ENCODE measurements around the gene ELFN1. TPM values are rescaled to one million over a fixed set of nuclear protein-coding genes. Genes with fewer than 3 reads are reported as not detected.
A peak's percentile ranks its signal among the peaks of the same experiment; 100 is the strongest.

Gene ELFN1
- total RNA-seq, 4 donors from 2014 or later = 1.4 to 2.5 (median 1.9) TPM

DNA sequence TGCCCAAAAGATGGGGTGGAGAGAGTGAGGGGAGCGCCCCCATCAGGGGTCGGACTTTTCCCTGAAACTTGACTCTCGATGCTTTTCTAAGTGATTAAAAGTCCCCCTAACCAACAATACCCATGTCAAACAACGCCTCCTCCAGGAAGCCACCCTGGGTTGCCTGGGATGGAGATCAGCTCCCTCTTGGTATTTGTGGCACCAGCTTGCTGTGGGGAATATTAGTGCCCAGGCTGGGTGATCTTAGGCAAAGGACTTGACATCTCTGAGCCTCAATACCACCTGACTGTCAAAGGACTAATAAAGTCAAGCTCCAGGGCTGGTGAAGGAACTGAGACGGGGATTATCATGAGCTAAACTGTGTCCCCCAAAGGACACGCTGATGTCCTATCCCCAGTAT, 18.2 kb upstream of the ELFN1 start:
- Histone ChIP-seq H3K36me3 (no peaks in the 10 kb centered on the region), H3K4me1 (peaks cover 18% of the 10 kb centered on the region), H3K27ac (no peak overlapping the region), H3K27me3 (peaks cover 45% of the 10 kb centered on the region), H3K9me3 (no peaks in the 10 kb centered on the region), H3K4me3 (no peak overlapping the region)
- 88% methylated on average over 6 of the region's 6 CpGs for WGBS
- TF ChIP-seq, protein P1, sequence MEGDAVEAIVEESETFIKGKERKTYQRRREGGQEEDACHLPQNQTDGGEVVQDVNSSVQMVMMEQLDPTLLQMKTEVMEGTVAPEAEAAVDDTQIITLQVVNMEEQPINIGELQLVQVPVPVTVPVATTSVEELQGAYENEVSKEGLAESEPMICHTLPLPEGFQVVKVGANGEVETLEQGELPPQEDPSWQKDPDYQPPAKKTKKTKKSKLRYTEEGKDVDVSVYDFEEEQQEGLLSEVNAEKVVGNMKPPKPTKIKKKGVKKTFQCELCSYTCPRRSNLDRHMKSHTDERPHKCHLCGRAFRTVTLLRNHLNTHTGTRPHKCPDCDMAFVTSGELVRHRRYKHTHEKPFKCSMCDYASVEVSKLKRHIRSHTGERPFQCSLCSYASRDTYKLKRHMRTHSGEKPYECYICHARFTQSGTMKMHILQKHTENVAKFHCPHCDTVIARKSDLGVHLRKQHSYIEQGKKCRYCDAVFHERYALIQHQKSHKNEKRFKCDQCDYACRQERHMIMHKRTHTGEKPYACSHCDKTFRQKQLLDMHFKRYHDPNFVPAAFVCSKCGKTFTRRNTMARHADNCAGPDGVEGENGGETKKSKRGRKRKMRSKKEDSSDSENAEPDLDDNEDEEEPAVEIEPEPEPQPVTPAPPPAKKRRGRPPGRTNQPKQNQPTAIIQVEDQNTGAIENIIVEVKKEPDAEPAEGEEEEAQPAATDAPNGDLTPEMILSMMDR (IDR thresholded peaks at IDR 0.05) = no peak
- DNase-seq (ENCODE audit: low spot score in 2 of 2) = no peak

DNA sequence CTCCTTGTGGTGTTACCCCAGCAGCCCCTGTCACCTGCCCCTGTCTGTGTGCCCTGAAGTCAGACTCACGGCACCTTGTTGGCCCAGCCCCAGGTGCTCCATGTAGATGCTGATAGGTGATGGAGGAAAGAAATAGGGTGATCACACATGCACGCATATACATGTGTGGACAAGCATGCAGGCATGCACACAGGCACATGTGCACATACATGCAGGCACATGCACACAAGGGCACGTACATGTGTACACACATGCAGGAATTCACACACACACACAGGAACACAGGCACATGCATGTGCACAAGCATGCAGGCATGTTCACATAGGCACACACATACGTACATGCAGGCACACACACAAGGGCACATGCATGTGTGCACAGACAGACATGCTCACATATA, 16.6 kb upstream of the ELFN1 start:
- no peaks in the 10 kb centered on the region for H3K9me3 ChIP-seq

DNA sequence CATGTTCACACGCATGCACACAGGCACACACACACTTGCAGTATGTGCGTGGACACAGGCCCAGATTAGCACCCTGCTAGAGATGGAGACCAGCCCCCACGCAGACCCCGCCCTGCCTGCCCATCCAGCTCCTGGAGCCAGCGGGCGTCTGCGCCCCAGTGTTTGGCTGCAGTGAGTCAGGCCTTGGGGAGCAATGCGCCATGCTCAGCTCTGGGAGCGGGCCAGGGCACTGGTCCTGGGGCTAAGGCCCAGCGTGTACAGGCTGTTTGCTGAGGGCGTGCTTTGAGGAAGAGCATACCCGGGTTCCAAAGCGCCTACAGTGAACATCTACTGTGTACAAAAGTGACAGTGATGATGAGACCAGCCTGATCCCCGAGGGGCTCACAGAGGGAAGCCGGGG, 16.0 kb upstream of the ELFN1 start:
- peaks cover 42% of the 10 kb centered on the region for H3K27me3 ChIP-seq
- 37% methylated on average over 8 of the region's 15 CpGs for WGBS

More for the DNA sequence above, 16.6 kb upstream of the ELFN1 start:
- WGBS = 95% methylated on average over 3 of the region's 4 CpGs
- TF ChIP-seq, protein P1 (IDR thresholded peaks at IDR 0.05) = no peak
- TF ChIP-seq POLR2AphosphoS5 (IDR thresholded peaks at IDR 0.05) (no peak), POLR2A (IDR thresholded peaks at IDR 0.05) (no peak), EP300 (IDR thresholded peaks at IDR 0.05) (no peak)
- H3K27ac ChIP-seq = no peak overlapping the region
- H3K4me3 ChIP-seq = no peak overlapping the region
- DNase-seq (ENCODE audit: low spot score in 2 of 2) = no peak
- no peaks in the 10 kb centered on the region for H3K36me3 ChIP-seq
- peaks cover 42% of the 10 kb centered on the region for H3K27me3 ChIP-seq
- H3K4me1 ChIP-seq = peaks cover 6% of the 10 kb centered on the region

DNA sequence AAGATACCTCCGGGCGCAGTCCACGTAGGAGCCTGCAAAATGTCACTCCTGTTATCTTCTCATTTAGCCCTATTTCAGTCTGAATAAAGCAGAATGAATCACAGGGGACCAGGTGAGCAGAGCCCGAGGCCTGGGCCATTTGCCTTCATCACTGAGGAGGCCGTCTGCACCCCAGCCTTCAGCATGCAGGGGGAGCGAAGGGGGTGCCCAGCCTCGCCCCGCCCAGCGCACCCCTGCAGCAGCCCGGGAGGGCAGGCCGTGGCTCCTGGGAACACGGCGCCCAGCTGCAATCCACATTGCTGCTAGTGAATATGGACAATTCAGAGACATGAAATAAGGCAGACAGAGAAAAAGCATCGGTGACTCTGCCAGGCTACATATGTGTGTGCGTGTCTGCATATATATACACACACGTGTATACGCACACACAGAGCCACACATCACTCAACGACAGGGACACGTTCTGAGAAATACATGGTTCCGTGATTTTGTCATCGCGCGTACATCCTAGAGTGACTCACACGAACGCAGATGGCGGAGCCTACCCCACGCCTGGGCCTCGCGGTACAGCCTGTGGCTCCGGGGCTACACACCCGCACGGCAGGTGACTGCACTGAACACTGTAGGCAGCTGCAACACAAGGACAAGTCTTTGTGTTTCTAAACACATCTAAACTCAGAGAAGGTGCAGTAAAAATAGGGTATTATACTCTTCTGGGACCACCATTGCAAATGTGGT, 15.2 kb upstream of the ELFN1 start:
- Histone ChIP-seq H3K27ac (no peak overlapping the region), H3K36me3 (no peaks in the 10 kb centered on the region), H3K4me3 (no peak overlapping the region), H3K9me3 (no peaks in the 10 kb centered on the region), H3K4me1 (peaks cover 4% of the 10 kb centered on the region), H3K27me3 (peaks cover 42% of the 10 kb centered on the region)
- WGBS = 53% methylated on average over 27 of the region's 32 CpGs
- TF ChIP-seq EP300 (IDR thresholded peaks at IDR 0.05) (no peak), POLR2AphosphoS5 (IDR thresholded peaks at IDR 0.05) (no peak), POLR2A (IDR thresholded peaks at IDR 0.05) (no peak)
- TF ChIP-seq, protein P1 (IDR thresholded peaks at IDR 0.05) = no peak
- no peak for DNase-seq (ENCODE audit: low spot score in 2 of 2)

More for the DNA sequence above, 16.0 kb upstream of the ELFN1 start:
- TF ChIP-seq POLR2A (IDR thresholded peaks at IDR 0.05) = no peak
- TF ChIP-seq POLR2AphosphoS5 (IDR thresholded peaks at IDR 0.05) = no peak
- TF ChIP-seq EP300 (IDR thresholded peaks at IDR 0.05) = no peak
- TF ChIP-seq, protein P1 (IDR thresholded peaks at IDR 0.05) = no peak
- Histone ChIP-seq H3K36me3 (no peaks in the 10 kb centered on the region), H3K9me3 (no peaks in the 10 kb centered on the region), H3K27ac (no peak overlapping the region), H3K4me3 (no peak overlapping the region), H3K4me1 (peaks cover 4% of the 10 kb centered on the region)
- no peak for DNase-seq (ENCODE audit: low spot score in 2 of 2)

DNA sequence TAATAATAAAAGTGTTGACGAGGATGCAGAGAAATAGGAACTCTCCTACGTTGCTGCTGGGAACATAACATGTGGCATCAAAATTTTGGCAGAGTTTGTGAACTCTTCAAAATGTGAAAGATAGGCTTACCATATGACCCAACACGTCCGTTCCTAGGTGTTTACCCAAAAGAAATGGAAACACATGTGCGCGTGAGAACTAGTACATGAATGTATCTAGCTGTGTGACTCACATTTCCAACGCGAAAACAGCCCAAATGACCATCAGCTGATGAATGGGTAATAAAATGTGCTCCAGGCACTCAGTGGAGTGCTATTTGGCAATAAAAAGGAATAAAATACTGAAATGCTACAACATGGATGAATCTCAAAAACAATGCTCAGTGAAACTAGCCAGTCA, 10.4 kb upstream of the ELFN1 start:
- Histone ChIP-seq H3K9me3 (no peaks in the 10 kb centered on the region), H3K4me1 (peaks cover 10% of the 10 kb centered on the region), H3K4me3 (no peak overlapping the region), H3K27me3 (peaks cover 48% of the 10 kb centered on the region), H3K36me3 (no peaks in the 10 kb centered on the region), H3K27ac (no peak overlapping the region)
- TF ChIP-seq POLR2A (IDR thresholded peaks at IDR 0.05) (no peak), POLR2AphosphoS5 (IDR thresholded peaks at IDR 0.05) (peak in 1 of 3 donors; percentile 37)
- DNase-seq (ENCODE audit: low spot score in 2 of 2) = no peak
- 48% methylated on average over 8 of the region's 8 CpGs for WGBS
